ENCODE results near the gene KLHDC7A.
"Not testable (repeated sequence)": the region's sequence is repeated elsewhere in the genome, so short reads cannot be mapped to it uniquely, and the experiment has no call there.

KLHDC7A gene

GRCh38 chr1:18480315-18481189 lies at the start of gene KLHDC7A:
Gene KLHDC7A, plus strand, starts transcription at chr1:18480930. Its CDS starts 52 bp downstream, at chr1:18480982.
- DNase-seq (ENCODE audit: low spot score) = peak; percentile 96

GRCh38 chr1:18434041-18434440 lies 46.7 kb upstream of the KLHDC7A start:
- DNase-seq (ENCODE audit: low spot score) (no peak), FAIRE-seq (no peak)

More at GRCh38 chr1:18480315-18481189, at the start of gene KLHDC7A:
- FAIRE-seq = peak; percentile 96

DNA sequence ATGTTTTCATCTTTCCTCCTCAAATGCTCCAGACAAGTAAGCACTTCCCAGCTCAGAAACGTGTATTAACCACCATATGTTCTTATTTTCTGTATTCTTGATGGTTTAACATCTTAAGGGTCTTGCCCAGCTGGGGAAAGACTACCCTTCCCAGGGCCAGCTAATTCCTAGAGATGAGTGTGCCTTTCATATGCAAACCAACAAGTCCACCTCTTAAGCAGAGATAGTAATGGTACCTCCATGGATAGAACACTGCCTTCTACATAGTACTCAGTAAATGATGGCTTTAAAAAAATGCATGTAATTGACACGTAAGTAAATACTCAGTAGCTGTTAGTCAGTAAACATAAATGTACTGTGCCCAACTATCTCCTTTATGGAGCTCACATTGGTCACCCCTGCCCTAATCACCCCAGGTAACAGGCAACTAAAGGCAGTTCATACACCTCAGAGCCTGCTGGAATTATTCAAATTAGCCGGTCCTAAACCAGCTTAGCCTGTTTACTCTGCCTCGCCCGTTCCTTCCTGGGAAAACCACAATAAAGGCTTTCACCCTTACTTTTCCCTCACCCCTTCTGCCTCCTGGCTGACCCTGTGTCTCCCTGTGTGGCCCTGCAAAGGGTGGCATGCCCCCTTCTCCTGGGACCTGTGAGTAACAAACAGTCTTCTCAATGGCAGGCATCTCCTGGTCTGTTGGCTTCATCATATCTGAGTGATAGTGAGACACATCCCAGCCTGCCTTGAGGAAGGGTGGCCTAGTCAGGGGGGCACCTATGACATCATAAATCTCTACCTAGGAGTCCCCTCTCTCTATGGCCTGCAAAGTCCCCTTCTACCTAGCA lies 40.1 kb upstream of the KLHDC7A start:
- FAIRE-seq = no peak
- DNase-seq (ENCODE audit: low spot score) = no peak

- no peak for FAIRE-seq
- no peak for DNase-seq (ENCODE audit: low spot score)
These were observed 36.9 kb upstream of the KLHDC7A start for GRCh38 chr1:18443587-18444520.

DNA sequence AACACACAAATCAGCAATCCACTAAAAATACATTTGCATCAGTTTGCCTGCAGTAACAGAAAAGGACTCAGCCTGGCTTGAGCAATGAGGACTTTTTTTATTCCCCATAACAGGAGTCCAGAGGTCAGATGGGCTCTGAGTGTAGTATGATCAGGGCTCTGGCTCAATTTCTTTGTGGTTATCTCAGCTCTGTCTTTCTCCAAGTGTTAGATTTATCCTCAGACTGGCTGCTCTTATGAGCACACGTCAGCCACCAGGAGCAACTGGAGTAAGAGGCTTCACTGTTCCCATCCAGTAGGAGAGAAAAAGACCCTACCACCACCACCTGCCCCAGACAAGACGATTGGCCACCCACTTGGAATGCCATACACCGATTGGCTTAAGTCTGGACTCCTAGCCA lies 36.2 kb upstream of the KLHDC7A start:
- DNase-seq (ENCODE audit: low spot score) (no peak), FAIRE-seq (no peak)

DNA sequence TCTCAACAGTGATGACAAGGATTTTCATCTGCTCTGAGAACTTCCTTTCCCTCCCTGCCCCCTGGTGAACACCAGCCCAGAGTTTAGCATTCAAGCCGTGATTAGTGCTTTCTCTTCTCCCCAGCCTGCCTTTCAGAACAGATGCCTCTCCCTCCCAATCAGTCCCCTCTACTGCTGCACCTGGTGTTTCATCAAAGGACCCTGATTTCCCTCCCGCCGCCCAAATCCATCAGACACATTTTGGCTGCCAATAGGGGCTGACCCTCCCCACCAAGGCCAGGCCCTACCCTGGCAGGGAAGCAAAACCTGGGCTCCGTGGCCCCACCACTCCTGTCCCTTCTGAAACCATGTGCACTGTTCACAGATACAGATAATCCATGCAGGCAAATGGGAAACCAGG lies 34.0 kb upstream of the KLHDC7A start:
- DNase-seq (ENCODE audit: low spot score) = no peak
- no peak for FAIRE-seq

- FAIRE-seq (no peak), DNase-seq (ENCODE audit: low spot score) (no peak)
These were observed 33.1 kb upstream of the KLHDC7A start for GRCh38 chr1:18447509-18448220.

GRCh38 chr1:18448889-18449288 lies 31.8 kb upstream of the KLHDC7A start:
- no peak for DNase-seq (ENCODE audit: low spot score)
- FAIRE-seq = no peak

DNA sequence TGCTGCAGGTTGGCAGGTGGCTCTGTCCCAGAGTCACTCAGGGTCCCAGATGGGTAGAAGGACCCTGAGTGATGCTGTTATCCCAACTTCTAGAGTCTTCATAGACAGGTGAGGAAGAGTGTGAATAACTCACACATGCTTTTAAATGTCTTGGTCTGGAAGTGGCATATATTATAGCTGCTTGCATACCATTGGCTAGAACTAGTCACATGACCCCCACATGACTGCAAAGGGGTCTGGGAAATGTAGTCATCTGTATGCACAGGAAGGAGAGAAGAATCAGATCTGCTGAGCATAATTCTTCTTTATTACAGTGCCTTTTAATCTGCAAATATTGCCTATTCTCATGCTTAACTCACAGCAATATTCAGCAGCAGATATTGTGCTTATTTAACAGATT lies 28.2 kb upstream of the KLHDC7A start:
- DNase-seq (ENCODE audit: low spot score) = peak; percentile 29

GRCh38 chr1:18458133-18459092 lies 22.3 kb upstream of the KLHDC7A start:
- FAIRE-seq (no peak), DNase-seq (ENCODE audit: low spot score) (no peak)

More for the DNA sequence above, 28.2 kb upstream of the KLHDC7A start:
- FAIRE-seq = no peak

DNA sequence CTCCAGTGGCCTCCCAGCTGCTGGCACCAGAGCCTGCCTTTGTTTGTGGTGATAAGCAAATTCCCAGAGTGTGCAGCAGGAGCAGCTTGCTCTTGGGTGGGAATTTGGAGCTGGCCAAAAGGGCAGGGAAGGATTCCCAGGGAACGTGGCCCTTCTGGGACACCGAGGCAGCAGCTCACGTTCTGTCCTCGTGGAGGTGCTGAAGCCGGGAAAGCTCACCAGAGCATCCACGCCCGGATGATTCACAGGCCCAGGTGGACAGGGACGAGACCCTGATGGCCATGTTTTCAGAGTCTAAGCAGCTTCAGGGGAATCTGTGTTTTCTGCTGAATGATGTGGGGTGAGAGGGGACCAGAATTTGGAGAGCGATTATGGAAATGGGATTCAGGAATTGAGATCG lies 19.1 kb upstream of the KLHDC7A start:
- FAIRE-seq (no peak), DNase-seq (ENCODE audit: low spot score) (no peak)

DNA sequence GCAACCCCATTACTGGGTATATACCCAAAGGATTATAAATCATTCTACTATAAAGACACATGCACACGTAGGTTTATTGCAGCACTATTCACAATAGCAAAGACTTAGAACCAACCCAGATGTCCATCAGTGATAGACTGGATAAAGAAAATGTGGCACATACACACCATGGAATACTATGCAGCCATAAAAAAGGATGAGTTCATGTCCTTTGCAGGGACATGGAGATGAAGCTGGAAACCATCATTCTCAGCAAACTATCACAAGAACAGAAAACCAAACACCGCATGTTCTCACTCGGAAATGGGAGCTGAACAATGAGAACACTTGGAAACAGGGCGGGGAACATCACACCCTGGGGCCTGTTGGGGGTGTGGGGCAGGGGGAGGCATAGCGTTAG lies 18.2 kb upstream of the KLHDC7A start:
- not testable (repeated sequence) for FAIRE-seq

GRCh38 chr1:18463063-18463462 lies 17.7 kb upstream of the KLHDC7A start:
- DNase-seq (ENCODE audit: low spot score) (no peak), FAIRE-seq (no peak)

More for the DNA sequence above, 18.2 kb upstream of the KLHDC7A start:
- DNase-seq (ENCODE audit: low spot score) = not testable (repeated sequence)

DNA sequence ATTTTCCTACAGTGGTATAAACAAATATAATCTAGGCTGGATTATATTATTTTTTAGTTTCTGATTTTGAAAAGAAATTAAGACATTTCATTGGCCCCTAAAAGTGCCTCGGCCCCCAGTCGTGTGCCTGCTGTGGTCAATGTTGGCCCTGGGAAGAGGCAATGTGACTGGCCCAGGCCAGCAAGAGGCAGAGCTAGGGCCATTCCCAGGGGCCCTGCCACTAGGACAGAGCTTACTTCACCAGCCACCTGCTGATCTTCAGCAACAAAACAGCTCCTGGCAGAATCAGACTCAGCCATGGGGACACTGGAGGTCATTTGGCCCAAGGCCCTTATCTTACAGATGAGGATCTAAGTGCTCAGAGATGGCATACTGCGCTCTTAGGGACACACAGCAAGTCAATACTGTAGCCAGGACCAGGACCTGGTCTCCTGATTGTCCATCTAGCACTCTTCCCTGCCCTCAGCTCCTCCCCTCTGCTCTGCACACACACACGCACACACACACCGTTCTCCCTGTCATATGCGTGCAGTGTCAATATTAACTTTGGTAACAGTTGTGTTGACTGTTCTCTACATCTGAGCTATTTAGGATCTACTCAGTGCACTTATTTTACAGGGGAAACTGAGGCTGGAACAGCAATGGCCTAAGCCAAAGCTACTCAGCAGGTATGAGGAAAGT lies 16.6 kb upstream of the KLHDC7A start:
- no peak for FAIRE-seq
- DNase-seq (ENCODE audit: low spot score) = no peak

DNA sequence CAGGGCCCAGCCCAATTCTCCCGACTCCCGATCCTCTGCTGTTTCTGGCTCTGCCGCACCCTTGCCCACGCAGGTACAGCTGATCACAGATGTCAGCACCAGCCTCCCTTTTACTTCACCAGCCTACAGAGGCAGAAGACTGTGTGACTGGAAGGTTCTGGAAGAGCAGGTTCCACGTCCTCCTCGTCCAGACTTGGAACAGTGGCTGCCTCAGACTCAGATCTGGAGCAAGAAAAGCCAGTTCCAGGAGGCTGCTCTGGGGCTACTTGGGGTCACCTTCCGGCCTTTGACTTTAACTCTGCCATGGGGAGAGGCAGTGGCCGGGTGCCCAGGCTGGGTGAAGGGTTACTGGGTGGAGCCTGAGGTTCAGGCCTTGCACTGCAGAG lies 16.1 kb upstream of the KLHDC7A start:
- FAIRE-seq (no peak), DNase-seq (ENCODE audit: low spot score) (no peak)

DNA sequence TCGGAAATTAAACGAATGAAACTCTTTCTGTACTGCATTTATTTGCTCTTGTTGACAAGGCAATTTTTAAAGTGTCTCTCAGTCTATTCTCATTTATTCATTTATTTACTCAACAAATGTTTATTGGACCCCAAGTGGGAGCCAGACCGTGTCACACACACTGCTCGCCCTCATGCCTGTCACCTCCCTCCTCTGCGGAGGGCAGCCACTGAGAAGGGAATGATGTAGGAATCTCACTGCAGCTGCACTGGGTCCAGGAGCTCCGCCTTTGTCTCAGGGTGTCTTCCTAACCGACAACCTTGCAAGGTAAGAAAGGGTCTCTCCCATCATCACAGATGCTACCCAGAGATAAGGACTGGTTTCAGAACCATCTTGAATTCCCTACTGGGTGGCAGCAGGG lies 14.1 kb upstream of the KLHDC7A start:
- no peak for FAIRE-seq
- DNase-seq (ENCODE audit: low spot score) = no peak

DNA sequence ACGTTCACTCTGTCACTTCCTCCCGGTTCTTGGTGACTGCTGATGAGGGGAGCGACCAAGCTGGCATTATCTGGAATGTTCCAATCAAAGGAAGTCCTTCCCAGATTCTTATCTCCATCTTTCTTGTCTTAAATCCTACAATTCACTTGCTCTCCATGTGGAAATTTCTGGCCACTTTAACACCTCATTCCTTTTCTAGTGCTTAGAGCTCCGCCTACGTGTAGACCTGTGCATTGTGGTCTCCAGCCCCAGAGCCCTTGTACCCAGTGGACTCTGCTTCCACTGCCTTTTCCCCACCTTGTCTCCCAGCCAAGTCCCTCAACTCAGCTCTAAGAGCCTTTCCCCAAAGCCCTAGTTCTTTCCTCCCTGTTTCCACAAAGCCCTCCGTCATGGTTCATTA lies 12.2 kb upstream of the KLHDC7A start:
- DNase-seq (ENCODE audit: low spot score) = no peak
- FAIRE-seq = no peak

- DNase-seq (ENCODE audit: low spot score) = no peak
- FAIRE-seq = no peak
These were observed 11.2 kb upstream of the KLHDC7A start for GRCh38 chr1:18469514-18469913.

Measured in RCC 7860 (cell line).